A673 (cell line): ENCODE results near the gene PLK2.

Source experiments
- EZH2 ChIP-seq: fragments of 200-600 bp; sonication (generic); IDR thresholded peaks from 2 replicates; pipeline ENCODE4 v1.6.1; 2017; ENCODE audit warnings: borderline replicate concordance, low read depth, mild to moderate bottlenecking, mixed read lengths, antibody characterized with exemption, low read length; ENCODE audit not compliant: poor library complexity, severe bottlenecking
- TF ChIP-seq, protein P1 (sequence below): fragments of 300-800, 200-600 bp; sonication (generic); conservative IDR thresholded peaks from 2 replicates; pipeline ENCODE4 v1.5.1; 2017; ENCODE audit warnings: low read depth, mild to moderate bottlenecking, antibody characterized with exemption, low read length, moderate library complexity, mixed read lengths

DNA sequence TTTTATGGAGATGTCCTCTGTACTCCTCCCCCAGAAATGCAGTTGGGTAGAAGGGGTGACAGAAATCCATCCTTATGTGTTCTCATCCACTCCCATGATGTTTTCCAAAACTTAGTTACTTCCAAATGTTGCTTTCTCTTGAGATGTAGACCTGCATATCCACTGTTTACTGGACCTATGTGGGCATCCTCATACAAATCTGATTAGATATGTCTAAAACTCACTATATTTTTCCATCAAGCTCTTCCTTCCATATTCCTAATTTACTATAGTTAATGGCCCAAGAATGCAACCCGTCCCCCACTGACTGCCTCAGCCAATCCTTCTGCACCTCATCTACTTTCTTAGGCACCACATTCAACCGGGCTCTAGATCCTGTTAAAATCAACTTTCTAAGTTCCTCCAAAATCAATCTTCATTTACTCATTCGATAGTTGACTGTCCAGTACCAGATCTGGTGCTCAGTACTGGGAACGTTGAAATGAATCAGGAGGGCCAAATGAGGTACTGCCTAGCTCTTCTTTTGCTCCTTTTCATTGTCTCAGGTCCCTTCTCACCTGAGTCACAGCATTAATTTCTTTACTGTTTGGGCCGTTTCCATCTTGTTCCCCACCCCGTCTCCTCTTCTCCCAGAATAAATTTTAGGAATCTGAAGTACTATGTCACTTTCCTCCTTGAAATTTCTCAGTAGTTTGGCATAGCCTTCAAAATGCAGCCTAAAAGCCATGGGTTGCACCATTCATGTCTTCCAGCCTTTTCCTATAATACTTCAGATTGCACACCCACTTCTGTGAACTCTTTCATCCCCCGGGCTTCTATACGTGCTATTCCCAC lies 7.9 kb downstream of the PLK2 start:
- no peak for TF ChIP-seq EZH2
- TF ChIP-seq, protein P1, sequence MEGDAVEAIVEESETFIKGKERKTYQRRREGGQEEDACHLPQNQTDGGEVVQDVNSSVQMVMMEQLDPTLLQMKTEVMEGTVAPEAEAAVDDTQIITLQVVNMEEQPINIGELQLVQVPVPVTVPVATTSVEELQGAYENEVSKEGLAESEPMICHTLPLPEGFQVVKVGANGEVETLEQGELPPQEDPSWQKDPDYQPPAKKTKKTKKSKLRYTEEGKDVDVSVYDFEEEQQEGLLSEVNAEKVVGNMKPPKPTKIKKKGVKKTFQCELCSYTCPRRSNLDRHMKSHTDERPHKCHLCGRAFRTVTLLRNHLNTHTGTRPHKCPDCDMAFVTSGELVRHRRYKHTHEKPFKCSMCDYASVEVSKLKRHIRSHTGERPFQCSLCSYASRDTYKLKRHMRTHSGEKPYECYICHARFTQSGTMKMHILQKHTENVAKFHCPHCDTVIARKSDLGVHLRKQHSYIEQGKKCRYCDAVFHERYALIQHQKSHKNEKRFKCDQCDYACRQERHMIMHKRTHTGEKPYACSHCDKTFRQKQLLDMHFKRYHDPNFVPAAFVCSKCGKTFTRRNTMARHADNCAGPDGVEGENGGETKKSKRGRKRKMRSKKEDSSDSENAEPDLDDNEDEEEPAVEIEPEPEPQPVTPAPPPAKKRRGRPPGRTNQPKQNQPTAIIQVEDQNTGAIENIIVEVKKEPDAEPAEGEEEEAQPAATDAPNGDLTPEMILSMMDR = no peak
